SK-MEL-5 (cell line): ENCODE measurements around the gene MET. TPM values are rescaled to one million over a fixed set of nuclear protein-coding genes. Genes with fewer than 3 reads are reported as not detected.
A peak's percentile ranks its signal among the peaks of the same experiment; 100 is the strongest.
"Not testable (repeated sequence)": the region's sequence is repeated elsewhere in the genome, so short reads cannot be mapped to it uniquely, and the experiment has no call there.

Source experiments
- DNase-seq: peaks from one replicate; pipeline ENCODE4 v3.0.0-alpha.2; 2016; ENCODE audit warnings: low read depth, low spot score
- in situ Hi-C: cut with HindIII; loops from 2 replicates; pipeline ENCODE4 v1.10.0; 2016; ENCODE audit warnings: low sequenced_read_pairs, high pct_unique_total_duplicates, low pct_unique_long_range_greater_than_20kb
- total RNA-seq: library from RNA; depleted of rRNA; stranded (reverse); fragments of >200 nt; shearing (Covaris generic); gene quantifications from 2 replicates; pipeline ENCODE4 v1.2.3, GENCODE V29; 2014

MET gene
- total RNA-seq, 1 experiment from 2014 or later: 331 TPM

DNA sequence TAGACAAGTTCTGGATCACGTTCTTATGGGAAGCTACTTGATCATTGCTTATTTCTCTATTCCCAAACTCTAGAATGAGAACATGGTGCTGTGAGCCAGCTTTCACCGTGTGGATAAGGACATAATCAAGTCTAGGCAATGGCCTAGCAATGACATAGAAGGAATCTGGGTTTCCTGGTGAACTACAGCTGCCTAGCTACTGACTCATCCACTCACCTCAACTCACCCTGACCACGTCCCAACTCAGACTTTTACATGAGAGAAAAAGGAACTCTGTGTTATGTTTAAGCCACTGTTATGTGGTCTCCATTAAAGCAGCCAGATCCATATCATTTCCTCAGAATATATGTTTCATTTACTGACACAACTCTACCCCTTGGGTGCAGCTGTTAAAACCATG, 18.8 kb upstream of the MET start:
- DNase-seq: no peak

DNA sequence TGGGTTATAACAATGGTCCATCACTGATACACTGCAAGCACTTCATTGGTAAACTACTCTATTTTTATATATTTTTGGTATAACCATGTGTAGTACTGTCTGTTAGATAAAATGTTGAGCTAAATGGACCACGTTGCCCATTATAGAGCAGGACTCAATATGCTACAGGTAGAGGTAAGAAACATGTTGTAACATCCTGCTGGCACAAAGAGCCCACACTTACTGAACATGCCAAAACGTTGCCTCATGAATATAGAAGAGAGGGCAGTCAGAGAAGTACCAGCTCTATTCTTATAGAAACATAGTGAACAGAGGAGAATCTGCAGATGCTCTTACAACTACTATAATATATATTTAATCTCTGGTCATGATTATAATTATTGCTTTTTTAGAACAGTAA, 18.4 kb upstream of the MET start:
- in situ Hi-C loops: no loop called here
- DNase-seq: no peak

More for the DNA sequence above, 18.8 kb upstream of the MET start:
- in situ Hi-C loops: no loop called here

DNA sequence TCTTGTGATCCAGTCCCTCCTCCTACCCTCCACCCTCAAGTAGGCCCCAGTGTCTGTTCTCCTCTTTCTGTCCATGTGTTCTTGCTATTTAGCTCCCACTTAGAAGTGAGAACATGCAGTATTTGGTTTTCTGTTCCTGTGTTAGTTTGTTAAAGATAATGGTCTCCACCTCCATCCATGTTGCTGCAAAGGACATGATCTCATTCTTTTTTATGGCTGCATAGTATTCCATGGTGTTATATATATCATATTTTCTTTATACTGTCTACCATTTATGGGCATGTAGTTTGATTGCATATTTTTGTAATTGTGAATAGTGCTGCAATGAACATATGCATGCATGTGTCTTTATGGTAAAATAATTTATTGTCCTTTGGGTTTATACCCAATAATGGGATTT, 12.7 kb upstream of the MET start:
- in situ Hi-C loops, DNase-seq: not testable (repeated sequence)

DNA sequence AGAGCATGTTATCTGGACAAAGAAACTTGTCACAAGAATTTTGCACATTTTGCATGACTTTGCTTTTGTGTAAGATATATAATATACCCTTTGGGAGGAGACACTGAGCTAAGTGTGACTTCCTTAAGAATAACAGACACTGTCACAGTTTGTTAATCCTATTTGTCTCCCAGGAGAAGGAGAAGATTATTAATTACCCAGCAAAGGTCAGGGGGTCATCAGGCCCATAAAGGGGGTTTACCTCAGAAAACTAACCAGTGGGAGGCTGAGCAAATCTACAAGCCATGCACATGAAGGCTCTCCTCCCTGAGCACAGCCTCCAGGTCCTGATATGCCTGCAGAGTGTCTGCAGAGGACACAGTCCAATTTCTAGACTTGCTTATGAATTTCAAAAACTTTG, 10.1 kb upstream of the MET start:
- no peak for DNase-seq
- in situ Hi-C loops: no loop called here

DNA sequence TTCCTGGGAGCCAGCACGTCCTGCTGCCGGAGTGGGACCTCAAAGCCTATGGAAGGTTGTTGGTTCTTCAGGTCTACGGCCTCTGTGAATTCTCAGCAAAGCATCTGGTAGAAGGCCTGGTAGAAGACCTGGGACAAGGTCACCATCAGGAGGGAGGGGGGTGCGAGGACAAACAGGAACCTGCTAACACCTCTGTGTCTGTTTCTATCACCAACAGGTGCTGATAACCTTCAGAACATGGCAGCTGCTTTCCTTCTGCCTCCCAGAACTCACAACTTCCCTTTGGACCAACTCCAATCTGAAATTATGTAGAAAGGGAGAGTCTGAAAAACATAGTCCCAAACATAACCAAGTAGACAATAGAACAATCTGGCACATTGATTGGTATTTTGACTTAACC, 8.3 kb upstream of the MET start:
- in situ Hi-C loops: no loop called here
- no peak for DNase-seq

DNA sequence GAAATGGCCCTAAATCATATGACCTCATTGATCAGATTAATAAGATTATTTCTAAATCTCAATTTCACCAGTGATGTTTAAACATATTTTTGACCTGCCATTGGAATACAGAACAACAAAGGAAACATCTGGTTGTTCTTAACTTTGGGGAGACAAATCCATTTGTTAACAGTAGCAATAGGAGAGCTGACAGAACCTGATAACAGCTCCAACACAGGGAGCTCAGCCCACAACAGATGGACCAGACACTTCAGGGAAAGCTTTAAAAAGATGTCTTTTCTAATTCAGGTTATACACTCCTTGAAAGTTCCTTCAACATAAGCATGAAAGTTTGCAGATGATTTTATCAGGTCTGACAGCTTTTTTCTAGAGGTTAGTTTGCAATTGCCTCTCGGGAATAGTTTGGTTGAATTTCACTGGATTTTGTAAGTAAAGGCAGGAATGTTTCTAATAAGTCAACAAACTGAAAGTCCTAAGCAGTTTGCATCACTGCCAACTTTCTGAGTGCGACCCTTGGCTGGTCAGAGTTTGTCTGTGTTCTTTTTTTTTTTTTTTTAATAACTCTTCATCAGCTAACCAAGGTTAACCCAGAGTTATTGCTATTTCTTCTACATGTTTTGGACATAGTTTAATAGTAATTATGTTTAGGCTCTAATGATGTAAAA, 6.5 kb upstream of the MET start:
- no peak for DNase-seq
- in situ Hi-C loops: no loop called here

DNA sequence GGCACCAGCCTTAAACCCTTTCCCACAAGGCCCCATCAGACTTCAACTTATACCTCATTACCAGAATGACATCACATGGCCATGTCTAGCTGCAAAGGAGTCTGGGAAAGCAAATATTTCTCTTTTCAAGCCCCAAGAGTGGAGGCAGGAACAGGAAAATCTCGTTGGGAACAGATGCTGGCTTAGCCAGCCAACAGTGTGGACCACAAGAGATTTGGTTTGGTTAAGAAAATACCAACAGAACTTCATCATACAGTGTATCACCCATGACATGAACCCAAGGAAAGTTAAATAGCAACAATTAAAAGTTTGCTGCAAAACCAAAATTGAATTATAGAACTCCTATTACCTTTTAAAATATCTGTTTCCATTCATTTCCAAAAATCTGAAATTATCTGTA, 2.2 kb upstream of the MET start:
- in situ Hi-C loops: no loop called here
- no peak for DNase-seq

DNA sequence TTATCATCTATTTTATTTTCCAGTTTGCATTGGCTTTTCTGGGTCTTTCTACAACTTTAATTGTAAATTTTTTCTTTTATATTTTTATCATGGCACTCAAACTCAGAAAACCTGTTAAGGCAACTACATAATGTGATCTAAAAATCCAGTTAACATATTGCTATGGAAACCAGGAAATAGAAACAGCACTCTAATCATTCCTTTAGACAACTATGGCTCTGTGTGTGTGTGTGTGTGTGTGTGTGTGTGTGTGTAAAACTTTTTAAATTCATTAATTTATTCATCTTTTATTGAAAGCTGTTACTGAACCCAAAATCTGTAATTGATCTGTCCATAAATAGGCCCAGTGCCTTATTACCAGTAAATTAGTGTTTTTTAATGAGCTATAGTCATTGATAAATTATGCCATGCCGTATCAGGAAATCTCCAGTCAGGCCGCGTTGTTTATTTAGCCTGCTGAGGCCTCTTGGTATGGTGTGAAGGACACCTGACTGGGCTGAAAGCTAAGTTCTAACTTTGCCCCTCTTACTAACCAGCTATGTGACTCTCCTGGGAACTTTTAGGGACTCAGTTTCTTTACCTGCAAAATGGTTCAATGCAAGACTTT, 1.5 kb upstream of the MET start:
- DNase-seq: no peak
- in situ Hi-C loops: no loop called here

DNA sequence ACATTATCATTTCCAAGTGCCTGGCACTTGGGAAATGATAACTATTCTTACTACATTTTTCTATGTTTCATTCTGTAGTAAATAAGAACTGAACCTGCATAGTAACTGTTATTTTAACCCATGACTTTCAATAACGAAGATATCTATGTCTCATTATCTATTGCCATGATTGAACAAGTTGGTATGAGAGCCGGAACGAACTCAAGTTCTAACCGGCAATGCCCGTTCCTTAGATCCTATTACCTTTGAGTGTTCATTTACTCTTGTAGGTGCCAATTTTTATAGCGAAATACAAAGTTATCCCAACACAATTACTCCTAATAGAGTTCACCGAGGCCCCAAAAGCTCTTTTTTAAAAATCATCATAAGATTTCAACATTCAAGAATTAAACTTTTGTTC, 885 bp upstream of the MET start:
- in situ Hi-C loops: no loop called here
- DNase-seq: no peak

DNA sequence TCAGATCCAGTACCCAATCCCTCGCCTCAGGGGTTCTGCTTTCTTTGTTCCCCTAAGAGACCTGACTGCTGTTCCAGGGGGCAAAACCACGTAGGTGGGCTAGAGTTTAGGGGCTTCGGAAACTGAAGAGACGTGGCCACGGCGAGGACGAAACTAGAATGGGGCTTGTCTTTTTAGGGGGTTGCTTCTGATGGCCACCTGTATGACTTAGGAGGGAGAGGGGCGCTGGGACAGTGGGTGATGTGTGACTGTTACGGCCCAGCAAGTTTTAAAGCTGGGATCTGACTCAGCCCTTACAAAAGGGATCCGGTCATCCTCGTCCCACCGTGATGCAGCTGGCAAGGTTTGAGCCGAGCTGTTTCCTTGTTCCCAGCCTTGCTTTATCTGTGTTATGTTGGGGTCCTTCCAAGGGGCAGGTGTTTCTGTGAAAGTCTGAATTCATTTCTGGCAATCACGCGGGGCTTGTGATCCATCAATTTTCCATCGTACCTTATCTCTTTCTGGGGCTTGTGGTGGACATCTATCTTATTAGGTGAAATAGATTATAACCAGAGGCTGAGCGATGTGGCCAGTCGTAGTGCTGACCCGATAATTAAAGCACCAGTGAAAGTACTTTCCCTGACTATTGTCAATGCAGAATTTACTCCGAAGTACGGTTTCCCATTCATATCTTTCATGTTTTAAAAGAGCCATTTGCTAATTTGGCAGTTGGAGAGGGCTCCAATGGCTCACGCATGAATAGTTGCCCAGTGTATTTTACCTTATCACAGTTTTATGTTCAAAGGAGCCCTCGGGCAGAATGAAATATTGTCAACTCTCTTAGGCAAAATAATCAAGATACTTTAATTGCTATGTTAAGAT, 830 bp downstream of the MET start:
- DNase-seq: peak; percentile 44
- in situ Hi-C loops: no loop called here

DNA sequence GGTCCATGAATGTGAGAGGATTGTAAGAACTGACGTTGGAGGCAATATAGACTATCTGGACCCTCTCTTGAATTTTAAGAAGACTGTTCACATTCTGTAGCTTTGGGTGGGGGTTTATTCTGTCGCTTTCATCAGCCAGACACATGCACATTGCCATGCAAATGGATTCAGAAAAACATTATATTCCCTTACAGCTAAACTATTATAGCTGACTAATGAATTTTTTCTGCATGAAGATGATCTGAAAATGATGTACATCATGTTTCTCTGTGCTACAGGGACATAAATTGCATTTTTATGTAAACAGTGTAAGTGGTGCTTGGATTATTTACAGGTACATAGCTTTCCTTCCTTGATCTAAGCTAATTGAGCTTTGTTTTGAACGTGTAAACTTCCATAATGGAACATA, 1.5 kb downstream of the MET start:
- in situ Hi-C loops: no loop called here

DNA sequence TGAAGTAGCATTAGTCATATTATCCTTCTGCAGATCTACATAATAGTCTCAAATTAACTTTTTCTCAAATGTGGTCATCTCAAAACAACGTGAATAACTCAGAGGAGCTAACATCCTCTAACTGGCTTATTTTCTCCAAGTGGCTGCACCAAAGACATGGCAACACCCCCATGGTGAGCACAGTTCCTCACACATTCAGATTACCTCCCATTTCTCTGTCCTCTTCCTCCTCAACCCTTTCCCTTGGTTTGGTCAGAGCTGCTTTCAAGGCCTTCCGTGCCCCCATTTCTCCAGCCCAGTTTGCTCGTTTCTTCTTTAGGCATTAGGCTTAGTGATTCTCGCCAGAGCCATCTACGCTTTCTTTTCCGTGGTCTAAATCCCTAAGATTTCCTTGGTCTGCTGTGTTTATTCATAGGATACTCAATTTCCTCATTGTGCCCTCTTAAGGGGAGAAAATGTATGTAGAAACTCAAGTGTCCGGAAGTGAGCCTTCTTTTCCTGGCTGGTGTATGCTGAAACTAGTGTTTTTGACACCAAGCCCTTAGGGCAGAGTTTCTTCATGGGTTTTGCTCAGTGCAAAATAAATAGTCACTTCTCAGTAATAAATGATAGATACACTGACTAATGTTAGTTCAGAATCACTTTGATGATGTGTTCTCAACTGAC, 2.6 kb downstream of the MET start:
- peak; percentile 76 for DNase-seq
- in situ Hi-C loops: no loop called here

More for the DNA sequence above, 1.5 kb downstream of the MET start:
- no peak for DNase-seq

DNA sequence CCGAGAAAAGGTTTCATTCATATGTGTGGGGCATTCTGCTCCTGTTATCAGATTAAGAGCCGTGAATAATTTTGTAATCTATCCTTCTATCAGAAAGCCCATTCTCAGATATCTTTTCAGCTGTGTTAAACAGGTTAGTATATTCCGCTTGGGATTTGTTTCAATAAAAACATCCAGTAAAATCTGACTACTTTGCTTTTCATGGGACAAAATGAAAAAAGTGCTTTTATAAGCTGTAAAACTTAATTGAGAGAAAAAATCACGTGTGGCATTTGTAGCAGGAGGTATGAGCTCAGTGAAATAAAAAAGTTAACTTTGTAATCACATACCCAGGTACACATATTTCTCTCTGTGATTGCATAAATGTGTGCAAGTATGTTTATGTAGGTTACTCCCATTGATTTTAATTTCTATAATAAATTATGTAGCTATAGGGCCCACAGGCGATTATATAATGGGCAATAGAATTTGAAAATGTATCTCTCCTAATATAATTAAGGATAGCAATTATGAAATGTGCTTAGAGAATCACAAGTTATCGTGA, 3.9 kb downstream of the MET start:
- no peak for DNase-seq
- in situ Hi-C loops: no loop called here

DNA sequence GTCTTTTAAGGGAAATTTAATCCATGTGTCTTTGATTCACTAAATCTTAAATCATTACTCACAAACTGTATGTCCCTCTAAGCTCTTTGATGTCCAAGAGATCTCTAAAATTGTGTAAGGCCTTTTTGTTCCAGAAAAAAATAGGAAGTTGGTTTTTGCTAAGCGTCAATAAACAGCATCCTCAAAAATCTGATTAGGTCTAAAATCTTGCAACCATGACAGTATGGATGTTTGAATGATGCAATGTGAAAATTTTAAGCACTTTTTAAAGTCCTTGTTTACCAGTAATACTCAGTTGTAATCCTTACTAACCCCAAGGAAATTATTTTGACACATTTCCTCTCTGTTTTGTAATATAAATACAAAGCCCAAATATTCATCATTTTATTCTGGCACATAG, 6.8 kb downstream of the MET start:
- no peak for DNase-seq
- in situ Hi-C loops: no loop called here

DNA sequence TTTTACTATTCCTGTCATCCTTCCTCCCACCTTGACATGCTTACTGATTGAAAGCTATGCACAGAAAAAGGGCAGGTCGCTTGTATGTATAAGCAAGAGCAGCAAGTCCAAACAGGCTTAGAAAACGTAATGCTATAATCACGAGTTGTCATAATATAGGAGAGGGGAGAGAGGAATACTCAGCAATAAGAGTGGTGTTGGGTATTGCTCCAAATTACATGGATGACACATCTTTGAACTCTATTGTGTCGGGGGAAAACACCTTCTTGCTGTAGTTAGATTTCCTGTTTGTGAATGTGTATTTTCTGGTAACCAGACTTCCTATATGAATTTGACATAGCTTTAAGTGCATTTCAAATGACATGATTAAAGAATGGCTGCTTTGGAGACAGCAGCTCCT, 7.5 kb downstream of the MET start:
- DNase-seq: no peak
- in situ Hi-C loops: no loop called here

DNA sequence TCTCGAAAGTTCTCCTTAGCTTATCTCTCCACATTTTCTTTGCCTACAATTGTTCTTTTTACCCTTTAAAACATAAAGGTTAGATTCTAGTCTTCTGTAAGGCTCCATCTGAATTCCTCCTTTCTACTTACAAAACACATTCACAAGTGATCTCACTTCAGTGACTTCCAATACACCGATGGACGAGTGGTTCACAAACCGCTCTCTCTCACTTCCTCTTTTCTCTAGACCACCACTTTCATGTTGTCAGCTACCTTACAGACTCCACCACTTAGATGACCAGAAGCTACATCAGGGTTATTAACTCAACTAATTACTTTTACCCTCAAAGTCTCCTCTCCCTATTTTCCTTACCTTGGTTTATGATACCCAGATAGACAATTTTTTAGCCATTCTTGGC, 11.8 kb downstream of the MET start:
- no peak for DNase-seq
- in situ Hi-C loops: no loop called here

DNA sequence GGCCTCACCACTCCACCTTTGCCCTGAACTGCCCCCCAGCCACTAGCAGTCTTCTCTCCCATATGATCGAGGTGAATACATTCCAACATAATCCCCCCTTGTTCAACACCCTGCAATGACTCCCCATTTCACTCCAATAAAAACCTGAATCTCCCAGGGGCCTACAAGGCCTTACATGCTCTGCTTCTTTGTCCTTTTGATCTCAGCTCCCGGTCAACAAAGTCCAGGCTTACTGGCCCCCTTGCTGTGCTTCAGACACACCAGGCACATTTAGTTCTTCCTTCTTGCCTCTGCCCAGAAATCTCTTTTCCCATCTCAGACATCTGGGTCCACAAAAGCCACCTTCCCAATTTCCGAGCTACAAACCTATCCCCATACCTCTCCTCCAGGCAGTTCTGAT, 14.0 kb downstream of the MET start:
- in situ Hi-C loops: no loop called here

DNA sequence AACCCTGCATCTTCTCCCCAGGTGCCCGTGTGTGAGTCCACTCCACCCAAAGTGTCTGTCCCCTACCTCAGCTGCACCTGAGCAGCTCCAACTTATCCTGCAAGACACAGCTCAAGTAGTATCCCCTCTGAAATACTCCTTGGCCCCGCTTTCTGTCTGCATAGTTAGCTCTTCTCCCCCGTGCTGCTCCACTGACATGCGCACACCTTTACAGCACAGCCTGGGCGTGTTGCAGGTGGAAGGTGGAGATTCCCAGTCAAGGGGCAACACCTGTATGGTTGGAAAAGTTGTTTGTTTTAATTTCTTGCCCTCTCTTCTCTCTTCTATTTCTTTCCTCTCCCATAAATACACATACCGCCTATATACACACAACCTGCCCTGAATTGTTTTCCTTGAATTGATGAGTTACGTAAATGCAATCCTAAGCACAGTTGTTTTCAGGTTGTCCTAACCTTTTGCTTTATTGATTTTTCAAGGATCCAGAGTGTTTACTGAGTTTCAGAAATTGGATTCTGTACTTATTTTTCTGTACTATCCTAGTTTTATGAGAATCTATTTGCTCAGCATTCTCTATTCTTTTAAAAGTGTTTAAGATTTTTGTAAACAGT, 14.9 kb downstream of the MET start:
- in situ Hi-C loops: no loop called here
- DNase-seq: no peak

More for the DNA sequence above, 14.0 kb downstream of the MET start:
- DNase-seq: no peak
